GM19452 (cell line): ENCODE results near the gene PPP1R3G.

ENCODE experiments used
- ATAC-seq: cut with Tn5 transposase; IDR thresholded peaks from one replicate; pipeline ENCODE4 v1.9.1; 2021; ENCODE audit not compliant: unreplicated experiment

PPP1R3G gene

DNA sequence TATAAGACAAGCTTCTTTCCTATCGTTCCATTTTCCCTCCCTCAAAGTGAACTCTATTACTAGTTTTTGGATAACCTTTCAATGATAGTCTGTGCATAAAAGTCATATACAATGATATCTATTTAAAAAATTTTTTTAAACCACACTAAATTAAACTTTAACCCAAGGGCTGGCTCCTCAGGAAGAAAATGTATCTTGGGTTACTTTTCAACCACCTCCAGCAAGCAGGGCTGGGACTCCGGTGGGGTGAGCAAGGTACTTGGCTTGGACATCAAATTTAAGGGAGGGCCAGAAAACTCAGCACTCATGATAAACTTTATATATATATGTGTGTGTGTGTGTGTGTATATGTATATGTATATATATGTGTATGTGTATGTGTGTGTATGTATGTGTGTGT, 13.9 kb upstream of the PPP1R3G start:
- ATAC-seq, result no peak

DNA sequence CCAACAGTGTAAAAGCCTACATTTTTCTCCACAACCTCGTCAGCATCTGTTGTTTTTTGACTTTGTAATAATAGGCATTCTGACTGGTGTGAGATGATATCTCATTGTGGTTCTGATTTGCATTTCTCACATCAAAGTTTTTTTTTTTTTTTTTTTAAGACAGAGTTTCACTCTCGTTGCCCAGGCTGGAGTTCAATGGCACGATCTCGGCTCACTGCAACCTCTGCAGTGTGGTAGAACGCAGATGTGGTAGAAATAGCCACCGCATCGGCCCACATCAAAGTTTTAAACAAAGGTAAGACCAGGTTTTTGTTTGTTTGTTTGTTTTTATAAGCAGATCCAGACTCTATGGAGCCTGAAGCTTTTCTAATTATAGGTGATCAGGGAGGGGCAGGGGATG, 12.7 kb upstream of the PPP1R3G start:
- ATAC-seq, result no peak

DNA sequence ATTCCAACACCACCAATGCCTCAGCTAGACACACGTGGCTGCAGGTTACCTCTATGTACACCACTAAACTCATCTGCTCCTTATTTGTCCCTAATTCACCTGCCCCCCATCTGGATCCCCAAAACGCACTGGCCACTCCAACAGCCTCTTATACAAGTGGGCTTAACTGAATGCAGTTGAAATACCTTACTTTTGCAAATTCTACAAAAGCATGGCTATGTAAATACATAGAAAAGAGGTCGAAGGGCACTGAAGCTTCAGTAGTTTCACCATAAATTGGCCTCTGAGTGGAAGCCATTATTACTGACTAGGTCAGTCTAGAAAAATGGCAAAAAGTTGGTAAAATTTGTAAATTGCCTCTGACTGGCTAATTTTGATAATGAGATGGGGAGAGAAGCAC, 11.1 kb upstream of the PPP1R3G start:
- ATAC-seq, result no peak

DNA sequence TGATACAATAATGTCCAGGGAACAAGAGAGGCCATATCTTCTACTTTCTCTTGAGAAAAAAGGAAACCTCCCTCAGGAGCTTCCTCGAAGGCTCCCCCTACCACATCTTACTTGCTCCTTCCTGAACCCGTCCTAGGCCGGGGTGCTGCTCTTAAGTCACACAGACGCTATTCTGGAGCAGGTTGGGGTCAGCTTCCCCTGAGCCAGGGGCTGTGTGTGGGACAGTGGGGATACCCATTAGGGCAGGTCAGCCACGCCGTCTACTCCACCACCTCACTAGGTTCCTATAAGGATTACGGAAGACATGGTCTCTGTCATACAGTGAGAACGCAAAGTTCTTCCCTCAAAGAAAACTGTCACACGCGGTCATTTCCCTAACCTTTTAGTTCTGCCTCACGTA, 8.2 kb upstream of the PPP1R3G start:
- ATAC-seq, result no peak

DNA sequence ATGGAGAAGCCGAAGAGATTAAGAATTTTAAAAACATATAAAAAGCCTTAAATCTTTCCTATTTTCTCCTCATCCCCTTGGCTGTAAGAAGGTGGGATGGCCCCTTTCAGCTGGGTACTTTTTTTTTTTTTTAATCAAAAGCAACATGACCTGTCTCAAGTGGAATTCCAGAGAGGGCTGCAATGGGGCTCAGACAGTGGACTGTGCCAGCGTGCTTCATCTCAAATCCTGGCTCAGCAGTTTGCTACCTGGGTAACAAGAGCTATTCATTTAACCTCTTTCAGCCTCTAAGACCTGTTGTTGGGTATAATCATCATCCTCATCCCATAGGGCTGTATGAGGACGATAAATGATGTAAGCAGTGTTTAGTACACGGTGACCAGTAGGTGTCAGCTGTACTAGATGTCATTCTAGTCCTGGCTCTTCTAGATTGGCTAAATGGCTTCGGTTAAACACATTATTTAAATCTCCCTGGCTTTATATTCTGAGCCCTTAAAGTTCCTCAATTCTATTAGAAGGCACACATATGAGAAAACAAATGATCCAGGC, 6.9 kb upstream of the PPP1R3G start:
- ATAC-seq, result no peak

DNA sequence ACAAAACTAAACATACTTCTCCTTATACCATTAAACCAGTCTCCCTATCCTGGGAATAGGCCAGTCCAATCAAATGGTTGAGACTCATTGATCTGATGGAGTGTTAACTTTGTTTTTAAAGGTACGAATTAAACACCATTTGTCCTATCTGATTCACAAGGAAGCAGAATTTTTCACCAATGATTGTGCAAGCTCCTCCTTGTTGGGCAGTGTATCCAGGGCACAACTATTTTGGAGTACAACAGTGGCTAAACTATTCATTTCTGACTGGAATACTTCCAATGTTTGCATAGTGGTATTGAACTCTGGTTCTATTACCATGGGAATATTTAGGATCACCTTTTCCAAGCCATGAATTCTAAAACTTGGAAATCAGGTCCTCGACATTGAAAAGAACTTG, 5.4 kb upstream of the PPP1R3G start:
- ATAC-seq, result no peak

DNA sequence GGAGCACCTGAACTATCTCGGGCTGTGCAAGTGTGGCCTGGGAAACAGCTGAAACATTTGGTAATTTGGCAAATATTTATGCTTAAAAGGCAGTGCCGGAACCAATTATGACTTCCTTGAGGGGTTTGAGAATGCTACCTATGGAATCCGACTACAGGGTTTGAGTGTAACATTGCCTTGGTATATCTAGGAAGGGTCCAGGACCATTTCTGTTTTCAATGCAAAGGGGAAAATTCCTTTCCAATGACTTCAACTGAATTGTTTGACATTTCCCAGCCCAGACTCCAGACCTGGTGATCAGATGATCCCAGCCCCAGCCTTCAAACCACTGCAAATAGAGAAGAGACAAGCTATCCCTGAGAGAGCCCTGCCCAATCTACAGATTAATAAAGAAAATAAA, 4.6 kb upstream of the PPP1R3G start:
- ATAC-seq, result no peak

DNA sequence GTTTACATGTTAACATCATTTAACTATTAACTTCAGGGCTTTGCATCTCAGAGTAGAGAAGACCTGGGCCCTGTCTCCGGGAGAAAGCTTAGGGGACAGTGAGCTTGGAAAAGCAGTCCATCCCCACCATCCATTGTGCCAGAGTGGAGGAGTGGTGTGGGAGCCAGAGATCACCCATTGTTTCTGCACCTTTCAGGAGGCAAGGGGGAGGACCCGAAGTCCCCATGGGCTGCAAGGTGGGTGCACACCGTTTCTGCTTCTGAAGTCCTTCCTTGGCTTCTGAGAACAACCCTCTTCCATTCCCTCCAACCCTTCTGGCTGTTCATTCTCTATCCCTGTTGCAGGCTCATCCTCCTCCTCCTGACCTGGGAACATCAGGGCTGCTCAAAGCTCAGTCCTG, 4.0 kb upstream of the PPP1R3G start:
- no peak for ATAC-seq

DNA sequence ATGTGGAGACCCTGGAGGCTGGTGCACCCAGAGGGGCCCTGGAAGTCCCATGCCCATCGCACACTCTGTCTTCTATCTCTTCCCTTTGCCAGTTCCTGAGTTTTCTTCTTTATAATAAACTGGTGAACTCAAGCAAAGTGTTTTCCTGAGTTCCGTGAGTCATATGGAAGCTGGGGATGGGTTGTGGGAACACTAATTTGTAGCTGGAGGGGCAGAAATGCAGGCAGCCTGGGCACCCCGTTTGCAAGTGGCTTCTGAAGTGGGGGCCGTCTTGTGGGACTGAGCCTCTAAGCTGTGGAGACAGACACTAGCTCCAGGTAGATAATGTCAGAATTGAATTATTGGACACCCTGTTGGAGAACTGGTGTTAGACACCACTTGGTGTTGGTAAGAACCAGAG, 3.2 kb upstream of the PPP1R3G start:
- no peak for ATAC-seq

DNA sequence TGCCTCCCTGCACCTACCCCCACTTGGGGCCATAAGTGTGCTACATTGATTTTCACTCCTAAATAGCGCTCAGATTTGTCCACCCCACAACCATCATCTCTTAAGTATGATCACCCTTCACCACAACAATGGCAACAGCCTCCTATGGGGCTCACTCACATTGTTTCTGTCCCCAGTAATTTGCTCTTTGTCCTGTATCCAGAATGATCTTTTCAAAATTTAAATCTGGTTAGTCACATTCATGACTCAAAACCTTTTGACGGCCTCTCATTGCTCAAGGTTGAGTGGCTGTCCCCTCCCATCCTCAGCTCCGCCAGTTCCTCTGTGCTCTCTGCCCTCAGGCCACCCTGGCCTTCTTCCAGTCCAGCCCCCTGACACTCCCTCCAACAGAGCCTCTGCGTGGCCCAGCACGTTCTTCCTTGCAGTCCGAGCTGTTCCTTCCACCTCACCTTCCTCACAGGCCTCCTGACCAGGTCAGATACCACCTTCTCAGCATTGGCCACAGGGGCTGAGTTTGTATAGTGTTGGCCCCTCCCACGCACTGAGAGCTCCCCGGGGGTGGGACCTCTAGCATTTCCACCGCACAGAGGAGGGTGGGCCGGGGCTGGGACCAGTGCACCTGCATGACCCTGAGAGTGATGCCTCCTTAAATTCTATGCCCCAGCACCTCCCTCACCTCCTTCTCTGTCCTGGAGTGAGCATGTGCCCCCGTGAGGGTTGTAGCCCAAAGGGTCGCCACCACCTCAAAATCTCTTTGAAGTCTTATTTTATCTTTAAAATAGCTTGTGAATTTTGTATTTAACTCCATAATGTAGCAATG, 2.4 kb upstream of the PPP1R3G start:
- no peak for ATAC-seq

DNA sequence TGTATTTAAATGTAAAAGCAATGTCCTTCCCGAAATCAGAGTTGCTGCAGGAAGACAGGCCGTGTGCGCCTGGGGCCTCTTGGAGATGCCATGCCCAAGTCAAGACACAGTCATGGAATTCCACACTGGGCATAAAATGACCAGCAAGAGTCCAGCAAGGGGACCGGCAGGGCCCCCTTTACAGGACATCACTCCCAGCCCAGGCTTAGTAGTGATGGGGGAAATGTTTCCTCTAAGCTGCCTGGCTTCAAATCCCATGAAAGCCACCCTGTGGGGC, 1.9 kb upstream of the PPP1R3G start:
- no peak for ATAC-seq

DNA sequence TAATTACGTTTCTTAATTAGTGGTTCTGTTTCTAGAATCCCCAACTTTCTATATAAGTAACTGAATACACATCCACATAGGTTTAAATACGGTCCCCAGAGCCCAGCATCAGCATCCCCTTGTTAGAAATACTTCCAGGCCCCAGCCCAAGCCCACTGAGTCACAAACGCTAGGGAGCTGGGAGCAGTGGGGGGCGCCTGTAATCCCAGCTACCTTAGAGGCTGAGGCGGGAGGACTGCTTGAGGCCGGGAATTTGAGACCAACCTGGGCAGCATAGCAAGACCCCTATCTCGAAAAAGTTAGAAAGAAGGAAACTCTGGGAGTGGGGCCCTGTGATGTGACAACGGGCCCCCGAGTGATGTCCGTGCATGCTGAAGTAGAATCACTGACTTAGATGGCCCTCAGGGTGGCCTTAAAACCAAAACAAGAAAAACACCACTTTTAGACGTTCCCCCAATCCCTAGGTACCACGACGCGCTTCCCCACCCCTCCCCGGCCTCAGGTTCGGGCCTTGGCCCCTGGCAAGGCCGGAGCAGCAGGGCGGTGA, 1.3 kb upstream of the PPP1R3G start:
- ATAC-seq, result no peak

DNA sequence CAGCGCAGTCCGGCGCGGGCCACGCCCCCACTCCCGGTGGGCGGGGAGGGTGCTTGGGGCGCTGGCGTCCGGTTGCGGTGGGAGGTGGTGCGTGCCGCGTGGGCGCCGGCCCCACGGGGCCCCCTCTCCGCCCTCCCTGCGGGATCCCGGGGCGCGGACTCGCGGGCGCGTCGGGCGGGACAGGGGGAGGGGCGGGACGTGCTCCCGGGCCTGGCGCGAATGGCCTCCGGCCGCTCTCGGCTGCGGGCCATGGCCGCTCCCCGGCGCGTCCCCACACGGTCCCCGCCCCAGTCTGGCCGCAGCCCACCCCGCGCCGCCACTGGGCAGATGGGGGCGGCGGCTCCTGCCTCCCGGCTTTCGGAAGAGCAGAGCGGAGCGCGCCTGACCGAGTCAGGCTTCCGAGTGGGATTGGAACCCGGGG, 771 bp upstream of the PPP1R3G start:
- peak; percentile 30 for ATAC-seq

DNA sequence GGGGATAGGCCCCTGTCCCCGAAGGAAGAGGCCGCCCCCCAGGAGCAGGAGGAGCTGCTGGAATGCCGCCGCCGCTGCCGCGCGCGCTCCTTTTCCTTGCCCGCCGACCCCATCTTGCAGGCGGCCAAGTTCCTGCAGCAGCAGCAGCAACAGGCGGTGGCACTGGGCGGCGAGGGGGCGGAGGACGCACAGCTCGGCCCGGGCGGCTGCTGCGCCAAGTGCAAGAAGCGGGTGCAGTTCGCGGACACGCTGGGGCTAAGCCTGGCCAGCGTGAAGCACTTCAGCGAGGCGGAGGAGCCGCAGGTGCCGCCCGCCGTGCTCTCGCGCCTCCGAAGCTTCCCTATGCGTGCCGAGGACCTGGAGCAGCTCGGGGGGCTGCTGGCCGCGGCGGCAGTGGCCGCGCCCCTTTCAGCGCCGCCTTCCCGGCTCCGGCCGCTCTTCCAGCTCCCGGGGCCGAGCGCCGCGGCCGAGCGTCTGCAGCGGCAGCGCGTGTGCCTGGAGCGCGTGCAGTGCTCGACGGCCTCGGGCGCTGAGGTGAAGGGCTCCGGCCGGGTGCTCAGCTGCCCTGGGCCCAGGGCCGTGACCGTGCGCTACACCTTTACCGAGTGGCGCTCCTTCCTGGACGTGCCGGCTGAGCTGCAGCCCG, 630 bp downstream of the PPP1R3G start:
- peak; percentile 39 for ATAC-seq

DNA sequence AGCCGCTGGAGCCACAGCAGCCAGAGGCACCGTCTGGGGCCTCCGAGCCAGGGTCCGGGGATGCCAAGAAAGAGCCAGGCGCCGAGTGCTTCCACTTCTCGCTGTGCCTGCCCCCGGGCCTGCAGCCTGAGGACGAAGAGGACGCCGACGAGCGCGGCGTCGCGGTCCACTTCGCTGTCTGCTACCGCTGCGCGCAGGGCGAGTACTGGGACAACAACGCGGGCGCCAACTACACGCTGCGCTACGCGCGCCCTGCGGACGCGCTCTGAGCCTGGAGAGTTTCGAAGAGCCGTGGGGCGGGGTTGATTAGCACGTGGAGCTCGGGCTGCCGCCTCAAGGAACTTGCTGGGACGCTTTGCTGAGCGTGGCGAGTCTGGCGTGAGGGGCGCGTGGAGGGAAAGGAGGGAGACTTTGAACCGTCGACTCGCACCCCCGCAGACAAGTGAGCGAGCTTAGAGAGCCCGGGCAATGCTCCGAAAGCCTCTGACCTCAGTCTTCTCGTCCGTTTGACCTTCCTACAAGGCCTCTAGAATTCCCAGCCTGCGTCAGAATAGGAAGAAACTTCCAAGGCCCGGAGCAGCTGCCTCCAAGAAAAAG, 1.3 kb downstream of the PPP1R3G start:
- ATAC-seq, result no peak

DNA sequence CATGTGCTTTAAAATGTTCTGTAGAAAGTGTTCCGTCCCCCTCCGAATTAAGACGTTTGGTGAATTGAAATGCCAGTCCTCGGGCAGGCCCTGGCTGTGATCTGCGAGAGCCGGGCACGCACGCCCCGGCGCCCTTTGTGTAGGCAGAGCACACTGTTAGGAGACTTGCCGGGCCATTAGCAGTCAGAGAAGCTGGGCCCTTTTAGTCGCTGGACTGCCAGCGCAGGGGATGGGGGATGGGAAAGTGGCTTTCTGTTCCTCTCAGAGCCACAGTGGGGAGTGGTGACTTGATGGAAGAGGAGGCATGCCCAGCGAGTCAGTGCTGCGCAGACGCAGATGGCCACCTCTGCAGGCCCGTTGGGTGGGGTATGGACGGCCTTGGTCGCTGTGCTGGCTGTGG, 2.2 kb downstream of the PPP1R3G start:
- no peak for ATAC-seq

DNA sequence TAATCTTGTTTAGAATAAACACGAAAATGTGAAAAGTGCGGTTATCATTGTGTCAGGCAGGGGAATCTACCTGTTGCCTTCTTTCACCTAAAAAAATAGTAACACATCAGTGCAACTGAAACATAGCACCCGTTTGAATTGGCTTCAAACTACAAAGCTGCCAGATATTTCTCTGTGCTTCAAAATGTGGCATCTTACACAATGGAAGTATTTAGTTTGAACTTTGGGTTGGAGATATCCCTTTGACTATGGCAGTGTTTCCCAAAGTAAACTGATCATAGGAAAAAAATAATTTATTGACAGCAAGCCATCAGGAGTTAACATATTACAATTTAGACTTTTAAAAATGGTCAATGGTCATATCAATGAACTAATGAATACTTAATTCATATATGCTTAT, 3.6 kb downstream of the PPP1R3G start:
- no peak for ATAC-seq

DNA sequence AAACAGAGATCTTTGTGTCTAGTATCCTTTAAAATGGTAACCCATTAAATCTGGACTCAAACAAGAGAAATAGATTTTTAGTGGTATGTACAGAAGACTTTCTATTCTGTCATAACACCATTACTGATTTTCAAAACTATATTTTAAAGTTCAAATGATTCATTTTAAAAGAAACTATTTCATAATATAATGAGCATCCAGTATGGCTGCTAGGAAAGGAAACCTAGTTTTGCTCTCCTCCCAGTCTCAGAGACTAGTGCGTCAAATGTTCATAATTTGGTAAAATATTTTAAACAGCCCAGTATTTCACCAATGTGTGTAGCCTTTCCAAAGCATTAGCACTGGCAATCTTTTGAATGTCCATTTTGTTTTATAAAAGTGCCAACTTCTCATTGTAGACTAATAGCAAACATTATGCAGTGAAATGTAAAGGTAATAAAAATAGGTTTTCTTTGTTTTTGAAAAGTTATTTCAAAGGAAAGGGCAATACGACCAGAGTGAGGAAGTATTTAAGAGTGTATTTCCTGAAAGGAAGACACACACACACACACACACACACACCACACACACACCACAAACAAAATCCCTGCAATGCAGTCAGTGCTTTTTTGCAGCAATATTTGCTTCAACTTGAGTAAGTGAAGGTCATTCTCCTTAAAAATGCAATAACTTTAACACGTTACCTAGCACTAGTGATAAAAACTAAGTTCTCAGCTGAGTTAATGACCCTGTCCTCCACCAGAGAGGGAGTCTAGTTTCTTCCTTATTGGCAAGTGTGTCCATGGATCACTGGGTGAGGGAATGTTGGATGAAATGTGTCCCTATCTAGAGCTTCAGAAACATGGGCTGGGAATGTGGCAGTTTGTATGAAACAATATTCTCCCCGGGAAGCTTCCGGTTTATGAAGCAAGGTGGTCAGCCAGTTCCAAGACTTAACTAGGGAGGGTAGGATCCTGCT, 4.6 kb downstream of the PPP1R3G start:
- no peak for ATAC-seq

DNA sequence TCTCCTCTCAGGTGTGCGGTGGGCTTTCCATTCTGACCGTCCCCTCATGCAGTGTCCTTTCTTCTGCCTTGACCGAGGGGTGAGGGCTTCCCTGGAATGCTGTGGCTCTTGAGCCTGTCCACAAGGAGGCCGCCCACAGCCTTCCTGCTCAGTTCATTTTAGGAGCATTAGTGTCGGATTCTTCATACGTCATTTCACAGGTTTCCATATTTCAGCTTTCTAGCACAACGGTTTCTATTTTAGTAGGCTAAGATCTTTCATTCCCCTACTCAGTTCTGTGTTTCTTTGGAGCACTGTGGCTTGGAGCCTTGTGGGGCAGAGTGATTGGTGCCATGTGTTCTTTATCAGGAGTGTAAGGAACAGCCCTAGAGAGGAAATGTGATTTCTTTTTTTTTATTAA, 5.5 kb downstream of the PPP1R3G start:
- ATAC-seq, result no peak

DNA sequence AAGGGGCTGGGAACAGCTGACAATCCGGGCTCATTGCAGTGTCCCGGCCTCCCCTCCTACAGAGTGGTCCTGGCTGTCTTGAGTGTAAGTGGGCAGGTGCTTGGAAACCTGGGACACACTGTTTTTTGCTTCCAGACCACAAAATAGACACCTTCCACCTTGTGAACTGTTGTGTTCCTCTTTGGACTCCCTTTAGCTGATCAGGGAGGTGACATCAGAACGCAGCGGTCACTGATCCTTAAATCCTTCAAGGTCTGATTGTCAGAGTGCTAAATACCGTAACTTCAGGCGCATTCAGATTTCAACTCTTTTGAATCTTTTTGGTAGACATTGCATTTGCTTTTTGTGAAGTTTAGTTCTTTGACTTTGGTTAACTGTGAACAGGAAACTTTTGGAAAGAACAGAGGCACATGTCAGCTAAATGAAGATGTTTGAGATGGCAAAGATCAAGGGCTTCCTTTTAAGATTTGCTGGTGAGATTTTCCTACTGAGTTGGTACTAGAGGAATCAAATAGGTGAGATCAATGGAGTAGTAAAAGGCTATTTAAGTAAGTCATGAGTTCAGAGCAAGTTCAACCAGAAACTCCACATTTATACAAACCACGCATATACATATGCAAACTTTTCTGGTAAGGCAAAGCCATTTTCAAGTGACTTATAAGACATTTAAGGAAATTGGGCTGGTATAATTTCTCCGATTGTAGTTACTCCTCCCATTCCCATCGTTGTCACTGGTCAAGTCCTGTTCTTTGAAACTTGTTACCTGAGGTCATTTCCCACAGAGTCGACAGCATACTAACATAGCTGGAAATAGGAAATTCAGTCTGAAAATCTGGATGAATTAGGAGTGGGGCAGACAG, 6.3 kb downstream of the PPP1R3G start:
- no peak for ATAC-seq
